Mesothelial cell of epicardium (in vitro differentiated cells): ENCODE results near the gene CRB2. TPM values are rescaled to one million over a fixed set of nuclear protein-coding genes. Genes with fewer than 3 reads are reported as not detected.

Experiments
- DNase-seq, 2 experiments: peaks; one replicate each; pipeline ENCODE4 v3.0.0; 2021; ENCODE audit warnings: low spot score in 2 of 2; ENCODE audit not compliant: unreplicated experiment in 2 of 2
- H3K27ac Mint-ChIP-seq: 2 replicates; pipeline ENCODE4 v1.8.0; 2021; ENCODE audit warnings: mixed read lengths
- H3K27me3 Mint-ChIP-seq: 2 replicates; pipeline ENCODE4 v1.8.0; 2021; ENCODE audit warnings: low read depth, mixed read lengths
- H3K36me3 Mint-ChIP-seq: 2 replicates; pipeline ENCODE4 v1.8.0; 2021; ENCODE audit warnings: mixed read lengths
- H3K4me1 Mint-ChIP-seq: 2 replicates; pipeline ENCODE4 v1.8.0; 2021; ENCODE audit warnings: mixed read lengths
- H3K4me3 Mint-ChIP-seq: 2 replicates; pipeline ENCODE4 v1.8.0; 2021; ENCODE audit warnings: mild to moderate bottlenecking, moderate library complexity, mixed read lengths
- H3K9me3 Mint-ChIP-seq: 2 replicates; pipeline ENCODE4 v1.8.0; 2021; ENCODE audit warnings: mixed read lengths
- total RNA-seq: library from RNA; stranded (reverse); gene quantifications from 3 replicates; pipeline ENCODE4 v1.2.1, GENCODE V29; 2021
- TF ChIP-seq, protein P1 (sequence below): fragments of 200-600 bp; sonication (generic); IDR thresholded peaks from one replicate; pipeline ENCODE4 v1.5.0; 2021; ENCODE audit warnings: antibody characterized with exemption; ENCODE audit not compliant: unreplicated experiment

Gene CRB2
- total RNA-seq, 1 donor from 2014 or later = 41.0 TPM

DNA sequence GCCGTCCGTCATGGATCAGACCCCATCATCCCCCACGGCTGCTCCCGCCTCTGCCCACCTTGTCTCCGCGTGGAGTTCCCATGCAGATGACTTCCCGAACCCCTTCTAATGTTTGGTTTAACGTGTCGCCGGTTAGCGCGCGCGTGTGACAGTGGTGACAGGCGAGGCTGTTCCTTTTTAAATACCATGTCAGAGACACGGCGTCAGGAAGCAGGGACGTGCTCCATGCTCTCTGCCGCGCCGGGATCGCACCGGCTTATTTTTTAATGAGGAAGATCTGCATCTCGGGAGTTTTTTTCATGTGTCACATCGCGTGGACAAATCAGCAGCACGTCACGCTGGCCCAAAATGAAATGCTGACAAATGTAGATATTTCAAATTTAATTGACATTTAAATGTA is 35.9 kb downstream of the CRB2 start:
- Mint-ChIP-seq H3K4me3 (no peak overlapping the region), H3K9me3 (no peaks in the 10 kb centered on the region), H3K27ac (no peak overlapping the region), H3K27me3 (no peaks in the 10 kb centered on the region), H3K36me3 (peaks cover 1% of the 10 kb centered on the region), H3K4me1 (peaks cover 2% of the 10 kb centered on the region)
- no peak for DNase-seq
- TF ChIP-seq, protein P1, sequence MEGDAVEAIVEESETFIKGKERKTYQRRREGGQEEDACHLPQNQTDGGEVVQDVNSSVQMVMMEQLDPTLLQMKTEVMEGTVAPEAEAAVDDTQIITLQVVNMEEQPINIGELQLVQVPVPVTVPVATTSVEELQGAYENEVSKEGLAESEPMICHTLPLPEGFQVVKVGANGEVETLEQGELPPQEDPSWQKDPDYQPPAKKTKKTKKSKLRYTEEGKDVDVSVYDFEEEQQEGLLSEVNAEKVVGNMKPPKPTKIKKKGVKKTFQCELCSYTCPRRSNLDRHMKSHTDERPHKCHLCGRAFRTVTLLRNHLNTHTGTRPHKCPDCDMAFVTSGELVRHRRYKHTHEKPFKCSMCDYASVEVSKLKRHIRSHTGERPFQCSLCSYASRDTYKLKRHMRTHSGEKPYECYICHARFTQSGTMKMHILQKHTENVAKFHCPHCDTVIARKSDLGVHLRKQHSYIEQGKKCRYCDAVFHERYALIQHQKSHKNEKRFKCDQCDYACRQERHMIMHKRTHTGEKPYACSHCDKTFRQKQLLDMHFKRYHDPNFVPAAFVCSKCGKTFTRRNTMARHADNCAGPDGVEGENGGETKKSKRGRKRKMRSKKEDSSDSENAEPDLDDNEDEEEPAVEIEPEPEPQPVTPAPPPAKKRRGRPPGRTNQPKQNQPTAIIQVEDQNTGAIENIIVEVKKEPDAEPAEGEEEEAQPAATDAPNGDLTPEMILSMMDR = no peak

DNA sequence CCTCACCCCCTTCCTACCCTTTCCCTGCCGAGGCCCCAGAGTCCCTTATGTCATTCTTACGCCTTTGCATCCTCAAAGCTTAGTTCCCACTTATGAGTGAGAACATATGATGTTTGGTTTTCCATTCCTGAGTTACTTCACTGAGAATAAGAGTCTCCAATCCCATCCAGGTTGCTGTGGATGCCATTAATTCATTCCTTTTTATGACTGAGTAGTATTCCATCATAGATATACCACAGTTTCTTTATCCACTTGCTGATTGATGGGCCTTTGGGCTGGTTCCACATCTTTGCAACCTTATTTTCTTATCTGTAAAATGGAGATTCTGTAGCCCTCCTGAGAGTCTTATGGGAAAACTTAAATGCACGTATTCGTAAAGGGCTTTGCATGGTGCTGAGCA is 36.8 kb downstream of the CRB2 start:
- H3K27me3 Mint-ChIP-seq = no peaks in the 10 kb centered on the region
- DNase-seq = no peak
- no peaks in the 10 kb centered on the region for H3K9me3 Mint-ChIP-seq
- H3K27ac Mint-ChIP-seq = no peak overlapping the region
- TF ChIP-seq, protein P1 = no peak
- peaks cover 1% of the 10 kb centered on the region for H3K36me3 Mint-ChIP-seq
- H3K4me1 Mint-ChIP-seq = peaks cover 2% of the 10 kb centered on the region
- no peak overlapping the region for H3K4me3 Mint-ChIP-seq

DNA sequence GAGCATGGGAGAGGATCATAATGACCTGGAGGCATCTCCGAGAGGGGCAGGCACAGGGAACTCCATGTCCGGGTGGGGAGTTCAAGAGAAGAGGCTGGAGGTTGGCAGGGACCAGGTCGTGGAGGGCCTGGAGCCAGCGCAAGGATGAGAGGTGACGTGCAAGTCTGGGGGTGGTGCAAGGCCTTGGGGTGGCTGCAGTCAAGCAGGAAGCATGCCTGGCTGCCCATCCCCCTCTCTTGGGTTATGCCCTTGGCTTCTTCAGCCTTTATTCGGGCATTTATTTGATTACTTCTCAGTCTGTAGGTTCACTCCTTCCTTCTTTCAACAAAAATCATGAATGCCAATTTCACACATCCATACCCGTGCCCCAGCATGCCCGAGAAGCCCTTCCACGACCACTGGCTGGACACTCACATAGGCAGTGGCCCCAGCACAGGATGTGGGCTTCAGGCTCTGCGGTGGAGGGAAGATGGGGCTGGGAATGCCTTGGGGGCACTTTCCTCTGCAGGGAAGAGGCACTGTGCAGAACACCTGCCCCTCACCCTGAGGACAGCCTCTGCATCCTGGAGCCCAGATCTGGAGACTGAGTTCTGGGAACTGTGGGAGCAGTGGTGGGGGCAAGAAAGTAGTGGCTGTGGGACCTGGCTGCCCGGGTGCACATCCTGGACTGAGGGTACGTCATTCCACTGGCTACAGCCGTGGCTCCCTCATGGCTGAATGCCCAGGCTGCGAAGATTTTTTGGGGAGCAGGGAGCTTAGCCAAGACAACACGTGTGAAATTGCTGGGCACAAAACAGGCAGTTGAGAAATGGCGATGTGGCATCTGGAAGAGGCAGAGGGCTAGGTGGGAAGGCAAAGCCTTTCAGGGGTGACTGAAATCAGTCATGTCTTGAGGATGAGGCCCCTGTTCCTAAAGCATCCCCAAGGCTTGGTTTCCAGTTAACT is 38.6 kb downstream of the CRB2 start:
- no peaks in the 10 kb centered on the region for H3K27me3 Mint-ChIP-seq
- H3K4me1 Mint-ChIP-seq = peaks cover 2% of the 10 kb centered on the region
- TF ChIP-seq, protein P1 = no peak
- no peaks in the 10 kb centered on the region for H3K9me3 Mint-ChIP-seq
- DNase-seq = no peak
- peaks cover 1% of the 10 kb centered on the region for H3K36me3 Mint-ChIP-seq
- no peak overlapping the region for H3K4me3 Mint-ChIP-seq
- H3K27ac Mint-ChIP-seq = no peak overlapping the region

DNA sequence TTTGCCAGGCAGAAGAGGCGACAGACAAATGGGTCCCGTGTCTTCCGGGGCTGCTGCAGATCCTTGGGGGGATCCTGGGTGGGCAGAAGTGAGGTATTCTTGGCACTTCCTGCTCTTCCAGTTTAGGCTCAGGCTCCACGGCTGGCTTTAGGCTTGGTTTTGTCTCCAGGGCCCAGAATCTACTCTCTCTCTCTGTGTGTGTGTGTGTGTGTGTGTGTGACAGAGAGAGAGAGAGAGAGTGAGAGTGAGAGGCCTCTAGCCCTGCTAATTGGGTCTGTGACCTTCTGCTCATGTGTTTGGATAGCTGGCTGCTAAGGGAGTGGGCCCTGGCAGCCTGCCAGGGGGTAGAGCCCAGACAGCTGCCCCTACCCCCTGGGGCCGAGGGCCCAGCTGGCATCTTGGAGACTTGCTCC is 39.3 kb downstream of the CRB2 start:
- Mint-ChIP-seq H3K27me3 (no peaks in the 10 kb centered on the region), H3K36me3 (peaks cover 6% of the 10 kb centered on the region), H3K27ac (no peak overlapping the region), H3K4me1 (peaks cover 2% of the 10 kb centered on the region), H3K4me3 (no peak overlapping the region), H3K9me3 (no peaks in the 10 kb centered on the region)
- TF ChIP-seq, protein P1 = no peak
- no peak for DNase-seq

DNA sequence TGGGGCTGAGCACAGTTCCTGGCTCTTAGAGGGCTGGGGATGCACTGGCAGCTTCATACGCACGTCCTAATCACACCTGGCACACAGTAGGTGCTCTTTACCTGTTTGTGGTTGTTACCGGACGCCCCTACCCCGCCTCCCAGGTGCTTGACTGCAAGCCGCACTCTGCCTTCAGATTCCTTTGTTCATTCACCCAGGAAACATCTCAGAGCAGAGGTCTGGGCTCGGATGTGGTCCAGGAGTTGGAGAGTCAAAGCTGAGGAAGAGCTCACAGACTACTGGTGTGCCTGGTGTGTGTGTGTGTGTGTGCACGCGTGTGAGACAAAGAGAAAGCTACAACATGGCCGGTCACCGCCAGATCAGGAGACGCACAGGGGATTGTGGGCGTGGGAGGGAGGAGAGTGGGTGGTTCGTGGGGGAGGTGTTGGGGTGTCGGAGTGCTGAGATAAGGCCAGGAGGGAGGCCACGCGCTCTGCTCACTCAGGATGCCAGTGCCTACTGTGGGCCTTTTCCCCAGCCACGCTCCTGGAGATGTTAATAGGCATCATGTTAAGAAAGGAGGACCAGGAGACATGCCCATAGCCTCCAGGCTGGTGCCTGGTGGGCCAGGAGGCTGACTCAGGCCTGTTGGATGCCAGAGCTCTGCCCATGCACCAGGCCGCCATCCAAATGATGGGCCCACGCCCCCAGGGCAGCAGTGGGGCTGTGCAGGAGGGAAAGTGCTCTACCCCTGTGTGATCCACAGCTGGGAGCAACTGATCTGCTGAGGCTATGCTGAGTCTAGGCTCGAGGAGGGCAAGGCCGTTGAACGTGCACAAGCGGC is 39.9 kb downstream of the CRB2 start:
- Mint-ChIP-seq H3K27me3 (no peaks in the 10 kb centered on the region), H3K4me3 (no peak overlapping the region), H3K9me3 (no peaks in the 10 kb centered on the region), H3K36me3 (peaks cover 6% of the 10 kb centered on the region), H3K4me1 (peaks cover 2% of the 10 kb centered on the region), H3K27ac (no peak overlapping the region)
- TF ChIP-seq, protein P1 = no peak
- no peak for DNase-seq
